Spleen (tissue), 7 donors: ENCODE data around the gene PKIG.

ENCODE experiments used
- POLR2A ChIP-seq, 3 donors: fragments of 450-650 bp; IDR thresholded peaks; one replicate each; pipeline ENCODE4 v1.5.1; 2017; ENCODE audit warnings: antibody characterized with exemption in 3 of 3, mild to moderate bottlenecking in 1 of 3
- TF ChIP-seq, protein P1 (sequence below), 11 experiments: fragments of 200-600 bp in 7 of 11; fragments of 450-650 bp in 4 of 11; sonication (generic) in 4 of 11; IDR thresholded peaks in 8 of 11; conservative IDR thresholded peaks in 3 of 11; 1 replicate in 7 of 11; 2 replicates in 4 of 11; pipeline versions ENCODE4 v1.4.0 to v1.8.0; 2016 to 2021; ENCODE audit warnings: antibody characterized with exemption in 11 of 11, inconsistent platforms in 4 of 11, mild to moderate bottlenecking in 1 of 11
- donor health status: DM: no; HTN: no; CAD: no; lungs with moderate emphysema.
- donor health status: DM: no; HTN: no; CAD: no.
- donor health status: DM: no; HTN: no; CAD: no.

DNA sequence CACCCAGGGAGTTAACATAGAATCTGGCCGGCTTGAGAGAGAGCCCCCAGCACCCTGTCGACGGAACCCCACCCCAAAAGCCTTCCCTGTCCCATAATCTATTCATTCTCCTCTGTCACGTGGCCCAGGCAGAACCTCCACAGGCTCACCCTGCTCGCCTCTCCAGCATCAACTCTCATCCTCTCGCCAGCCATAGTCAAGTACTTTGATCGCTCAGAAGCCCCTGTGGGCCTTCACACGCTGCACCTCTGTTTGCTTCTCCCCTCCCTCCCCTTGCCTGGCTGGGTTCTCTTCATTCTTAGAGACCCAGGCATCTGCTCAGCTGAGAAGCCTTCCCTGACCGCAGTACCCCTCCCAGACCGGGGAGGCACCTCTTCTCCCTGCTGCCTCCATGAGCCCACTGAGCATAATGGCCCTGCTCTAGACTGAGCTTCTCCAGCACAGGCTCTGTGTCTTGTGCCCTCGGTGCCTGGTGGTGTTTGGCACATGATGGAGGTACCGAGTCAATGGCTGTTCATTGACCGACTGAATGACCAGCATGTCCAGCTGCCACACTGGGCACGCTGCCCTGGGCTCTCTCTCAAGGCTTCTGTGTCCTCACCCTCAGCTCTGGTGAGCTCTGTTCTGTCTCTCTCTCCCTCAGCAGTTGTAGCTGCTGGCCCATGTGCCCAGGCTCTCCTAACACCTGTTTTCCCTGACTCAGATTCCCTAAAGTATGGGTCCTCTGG lies 33.7 kb downstream of the PKIG start:
- TF ChIP-seq, protein P1, sequence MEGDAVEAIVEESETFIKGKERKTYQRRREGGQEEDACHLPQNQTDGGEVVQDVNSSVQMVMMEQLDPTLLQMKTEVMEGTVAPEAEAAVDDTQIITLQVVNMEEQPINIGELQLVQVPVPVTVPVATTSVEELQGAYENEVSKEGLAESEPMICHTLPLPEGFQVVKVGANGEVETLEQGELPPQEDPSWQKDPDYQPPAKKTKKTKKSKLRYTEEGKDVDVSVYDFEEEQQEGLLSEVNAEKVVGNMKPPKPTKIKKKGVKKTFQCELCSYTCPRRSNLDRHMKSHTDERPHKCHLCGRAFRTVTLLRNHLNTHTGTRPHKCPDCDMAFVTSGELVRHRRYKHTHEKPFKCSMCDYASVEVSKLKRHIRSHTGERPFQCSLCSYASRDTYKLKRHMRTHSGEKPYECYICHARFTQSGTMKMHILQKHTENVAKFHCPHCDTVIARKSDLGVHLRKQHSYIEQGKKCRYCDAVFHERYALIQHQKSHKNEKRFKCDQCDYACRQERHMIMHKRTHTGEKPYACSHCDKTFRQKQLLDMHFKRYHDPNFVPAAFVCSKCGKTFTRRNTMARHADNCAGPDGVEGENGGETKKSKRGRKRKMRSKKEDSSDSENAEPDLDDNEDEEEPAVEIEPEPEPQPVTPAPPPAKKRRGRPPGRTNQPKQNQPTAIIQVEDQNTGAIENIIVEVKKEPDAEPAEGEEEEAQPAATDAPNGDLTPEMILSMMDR (IDR thresholded peaks at IDR 0.05 in 8 of 11, conservative IDR thresholded peaks at IDR 0.05 in 3 of 11), result no peak
- no peak for TF ChIP-seq POLR2A (IDR thresholded peaks at IDR 0.05)
